ENCODE measurements around the gene C2orf92. TPM values are rescaled to one million over a fixed set of nuclear protein-coding genes. Genes with fewer than 3 reads are reported as not detected.
A peak's percentile ranks its signal among the peaks of the same experiment; 100 is the strongest.

The C2orf92 gene
- total RNA-seq, 1 experiment from 2014 or later, result 0.80 TPM

- no peak for DNase-seq (ENCODE audit: low read depth)
Observed at GRCh38 chr2:97714084-97714949, 44.8 kb downstream of the C2orf92 start.

GRCh38 chr2:97714950-97715652 is 45.6 kb downstream of the C2orf92 start:
- no peak for DNase-seq (ENCODE audit: low read depth)

GRCh38 chr2:97715951-97716694 is 46.6 kb downstream of the C2orf92 start:
- no peak for DNase-seq (ENCODE audit: low read depth)

- DNase-seq (ENCODE audit: low read depth), result no peak
Observed at GRCh38 chr2:97716695-97717612, 47.4 kb downstream of the C2orf92 start.

GRCh38 chr2:97717613-97717995 is 48.1 kb downstream of the C2orf92 start:
- DNase-seq (ENCODE audit: low read depth), result no peak

GRCh38 chr2:97718051-97718882 is 48.8 kb downstream of the C2orf92 start:
- no peak for DNase-seq (ENCODE audit: low read depth)

GRCh38 chr2:97718942-97719341 is 49.4 kb downstream of the C2orf92 start:
- no peak for DNase-seq (ENCODE audit: low read depth)

GRCh38 chr2:97719362-97720155 is 50.0 kb downstream of the C2orf92 start:
- no peak for DNase-seq (ENCODE audit: low read depth)

GRCh38 chr2:97720746-97721145 is 51.2 kb downstream of the C2orf92 start:
- no peak for DNase-seq (ENCODE audit: low read depth)

- DNase-seq (ENCODE audit: low read depth), result no peak
Observed at GRCh38 chr2:97722227-97722626, 52.7 kb downstream of the C2orf92 start.

- DNase-seq (ENCODE audit: low read depth), result no peak
Observed at GRCh38 chr2:97723156-97724072, 53.9 kb downstream of the C2orf92 start.

GRCh38 chr2:97724073-97724410 is 54.5 kb downstream of the C2orf92 start:
- no peak for DNase-seq (ENCODE audit: low read depth)

GRCh38 chr2:97724501-97724900 is 55.0 kb downstream of the C2orf92 start:
- no peak for DNase-seq (ENCODE audit: low read depth)

- DNase-seq (ENCODE audit: low read depth), result no peak
Observed at GRCh38 chr2:97724946-97725688, 55.6 kb downstream of the C2orf92 start.

- peak; percentile 39 for DNase-seq (ENCODE audit: low read depth)
Observed at GRCh38 chr2:97726261-97727064, 57.0 kb downstream of the C2orf92 start.

GRCh38 chr2:97727296-97727695 is 57.8 kb downstream of the C2orf92 start:
- DNase-seq (ENCODE audit: low read depth), result no peak
